ENCODE data around the gene NR5A2. TPM values are rescaled to one million over a fixed set of nuclear protein-coding genes. Genes with fewer than 3 reads are reported as not detected.

The NR5A2 gene
- total and polyA plus RNA-seq, 2 experiments from 2014 or later = 19.8 to 55.5 TPM

DNA sequence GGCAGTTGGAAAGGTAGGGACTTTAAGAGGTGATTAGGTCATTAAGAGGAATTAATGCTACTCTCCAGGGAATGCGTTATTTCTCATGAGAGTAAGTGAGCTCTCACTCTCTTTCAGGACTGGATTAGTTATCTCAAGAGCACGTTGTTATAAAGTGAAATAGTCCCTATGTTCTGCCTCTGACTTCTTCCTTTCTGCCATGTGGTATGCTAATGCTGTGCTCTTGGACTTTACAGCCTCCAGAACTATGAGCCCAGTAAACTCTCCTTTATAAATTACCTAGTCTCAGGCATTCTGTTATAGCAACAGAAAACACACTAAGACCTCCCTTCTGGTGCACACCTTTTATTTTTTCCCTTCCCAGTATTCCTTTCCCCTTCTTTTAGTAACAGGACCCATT is 187.8 kb downstream of the NR5A2 start:
- H3K27me3 ChIP-seq = no peaks in the 10 kb centered on the region
- no peaks in the 10 kb centered on the region for H4K20me1 ChIP-seq (ENCODE audit: insufficient read depth, poor library complexity, severe bottlenecking)
- WGBS (ENCODE audit: low lambda C conversion rate, missing lambda C conversion rate) = 86% methylated on average over 2 of the region's 2 CpGs
- no peak overlapping the region for H3K4me3 ChIP-seq
- no peaks in the 10 kb centered on the region for H3K79me2 ChIP-seq
- no peaks in the 10 kb centered on the region for H3K36me3 ChIP-seq (replicated peaks; ENCODE audit: insufficient read depth, low read depth)
- H3K9me3 ChIP-seq (ENCODE audit: low read depth) = no peaks in the 10 kb centered on the region
- DNase-seq (ENCODE audit: low spot score) = no peak
- H2AFZ ChIP-seq = no peak overlapping the region
- no peaks in the 10 kb centered on the region for H3K4me1 ChIP-seq (ENCODE audit: insufficient read depth)
- H3K4me2 ChIP-seq = no peak overlapping the region
- H3K9me2 ChIP-seq (replicated peaks; ENCODE audit: insufficient read depth) = no peaks in the 10 kb centered on the region
- TF ChIP-seq, protein P1, sequence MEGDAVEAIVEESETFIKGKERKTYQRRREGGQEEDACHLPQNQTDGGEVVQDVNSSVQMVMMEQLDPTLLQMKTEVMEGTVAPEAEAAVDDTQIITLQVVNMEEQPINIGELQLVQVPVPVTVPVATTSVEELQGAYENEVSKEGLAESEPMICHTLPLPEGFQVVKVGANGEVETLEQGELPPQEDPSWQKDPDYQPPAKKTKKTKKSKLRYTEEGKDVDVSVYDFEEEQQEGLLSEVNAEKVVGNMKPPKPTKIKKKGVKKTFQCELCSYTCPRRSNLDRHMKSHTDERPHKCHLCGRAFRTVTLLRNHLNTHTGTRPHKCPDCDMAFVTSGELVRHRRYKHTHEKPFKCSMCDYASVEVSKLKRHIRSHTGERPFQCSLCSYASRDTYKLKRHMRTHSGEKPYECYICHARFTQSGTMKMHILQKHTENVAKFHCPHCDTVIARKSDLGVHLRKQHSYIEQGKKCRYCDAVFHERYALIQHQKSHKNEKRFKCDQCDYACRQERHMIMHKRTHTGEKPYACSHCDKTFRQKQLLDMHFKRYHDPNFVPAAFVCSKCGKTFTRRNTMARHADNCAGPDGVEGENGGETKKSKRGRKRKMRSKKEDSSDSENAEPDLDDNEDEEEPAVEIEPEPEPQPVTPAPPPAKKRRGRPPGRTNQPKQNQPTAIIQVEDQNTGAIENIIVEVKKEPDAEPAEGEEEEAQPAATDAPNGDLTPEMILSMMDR (IDR thresholded peaks at IDR 0.05; ENCODE audit: poor library complexity) = no peak
- TF ChIP-seq EZH2phosphoT487 (IDR thresholded peaks at IDR 0.05; ENCODE audit: low read depth, severe bottlenecking, unreplicated experiment) (no peak), EZH2 (IDR thresholded peaks at IDR 0.05; ENCODE audit: borderline replicate concordance) (no peak)
- no peak overlapping the region for H3K27ac ChIP-seq

DNA sequence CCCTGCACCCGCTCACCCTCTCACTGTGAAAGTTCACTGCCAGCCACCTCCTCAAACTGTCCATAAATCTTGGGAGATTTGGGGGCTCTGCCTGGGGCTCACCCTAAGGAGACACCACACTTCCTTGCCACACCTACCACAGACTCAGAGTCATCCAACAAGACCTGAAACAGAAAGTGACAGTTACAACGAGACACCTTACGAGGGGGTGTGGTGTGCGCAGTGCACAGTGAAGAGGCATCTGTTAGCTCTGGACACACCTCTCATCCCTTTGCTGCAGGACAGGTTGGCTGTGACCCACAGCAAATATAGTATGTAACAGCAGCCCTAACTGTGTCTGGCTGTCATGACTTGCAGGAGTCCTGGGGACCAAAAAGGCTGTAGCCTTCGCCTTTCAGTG is 190.2 kb downstream of the NR5A2 start:
- Histone ChIP-seq H3K79me2 (no peaks in the 10 kb centered on the region), H3K9me3 (ENCODE audit: low read depth) (no peaks in the 10 kb centered on the region), H4K20me1 (ENCODE audit: insufficient read depth, poor library complexity, severe bottlenecking) (no peaks in the 10 kb centered on the region), H3K4me3 (no peak overlapping the region), H3K9me2 (replicated peaks; ENCODE audit: insufficient read depth) (no peaks in the 10 kb centered on the region), H2AFZ (no peak overlapping the region), H3K27me3 (no peaks in the 10 kb centered on the region), H3K27ac (no peak overlapping the region), H3K4me2 (no peak overlapping the region), H3K4me1 (ENCODE audit: insufficient read depth) (no peaks in the 10 kb centered on the region), H3K36me3 (replicated peaks; ENCODE audit: insufficient read depth, low read depth) (no peaks in the 10 kb centered on the region)
- DNase-seq (ENCODE audit: low spot score) = no peak
- TF ChIP-seq, protein P1 (IDR thresholded peaks at IDR 0.05; ENCODE audit: poor library complexity) = no peak
- TF ChIP-seq EZH2phosphoT487 (IDR thresholded peaks at IDR 0.05; ENCODE audit: low read depth, severe bottlenecking, unreplicated experiment) = no peak
- TF ChIP-seq EZH2 (IDR thresholded peaks at IDR 0.05; ENCODE audit: borderline replicate concordance) = no peak
- WGBS (ENCODE audit: low lambda C conversion rate, missing lambda C conversion rate) = 87% methylated on average over 5 of the region's 5 CpGs

DNA sequence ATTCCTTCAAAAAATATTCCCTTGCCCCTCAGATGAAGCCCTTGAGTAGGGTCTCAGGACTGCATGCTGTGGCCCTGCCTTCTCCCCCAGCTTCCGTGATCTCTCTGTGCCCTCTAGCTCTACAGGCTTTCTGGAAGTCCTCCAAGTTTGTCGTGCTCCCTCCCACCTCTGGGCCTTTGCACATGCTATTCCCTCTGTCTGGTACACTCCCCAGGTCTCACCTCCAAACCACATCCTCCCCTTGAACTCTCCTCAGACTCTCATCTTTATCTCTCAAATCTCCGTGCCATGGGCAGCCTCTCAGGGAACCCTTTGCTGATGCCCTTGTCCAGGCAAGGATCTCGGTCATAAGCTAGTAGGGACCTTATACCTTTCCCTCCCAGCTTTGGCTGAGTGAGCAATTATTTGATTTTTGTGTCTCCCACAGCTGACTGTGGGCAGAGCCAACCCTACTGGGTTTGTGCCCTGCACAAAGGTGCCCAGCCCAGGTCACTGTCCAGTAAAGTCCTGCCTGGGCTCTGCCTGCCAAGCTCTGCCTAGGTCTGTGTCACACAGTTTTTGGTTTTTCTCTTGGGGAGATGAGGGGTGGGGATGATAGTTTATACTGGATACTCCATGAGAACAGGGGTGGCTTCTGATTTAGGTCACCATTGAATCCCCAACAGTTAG is 194.2 kb downstream of the NR5A2 start:
- Histone ChIP-seq H3K4me3 (no peak overlapping the region), H3K79me2 (no peaks in the 10 kb centered on the region), H4K20me1 (ENCODE audit: insufficient read depth, poor library complexity, severe bottlenecking) (no peaks in the 10 kb centered on the region), H3K9me2 (replicated peaks; ENCODE audit: insufficient read depth) (no peaks in the 10 kb centered on the region), H3K27me3 (no peaks in the 10 kb centered on the region), H3K4me2 (no peak overlapping the region), H2AFZ (no peak overlapping the region), H3K9me3 (ENCODE audit: low read depth) (no peaks in the 10 kb centered on the region), H3K27ac (no peak overlapping the region), H3K36me3 (replicated peaks; ENCODE audit: insufficient read depth, low read depth) (no peaks in the 10 kb centered on the region), H3K4me1 (ENCODE audit: insufficient read depth) (no peaks in the 10 kb centered on the region)
- no peak for DNase-seq (ENCODE audit: low spot score)
- TF ChIP-seq, protein P1 (IDR thresholded peaks at IDR 0.05; ENCODE audit: poor library complexity) = no peak
- TF ChIP-seq EZH2phosphoT487 (IDR thresholded peaks at IDR 0.05; ENCODE audit: low read depth, severe bottlenecking, unreplicated experiment) (no peak), EZH2 (IDR thresholded peaks at IDR 0.05; ENCODE audit: borderline replicate concordance) (no peak)
- 93% methylated on average over 4 of the region's 4 CpGs for WGBS (ENCODE audit: low lambda C conversion rate, missing lambda C conversion rate)

Data from hepatocyte (in vitro differentiated cells).